ENCODE measurements around the gene GAPVD1.

Gene GAPVD1

DNA sequence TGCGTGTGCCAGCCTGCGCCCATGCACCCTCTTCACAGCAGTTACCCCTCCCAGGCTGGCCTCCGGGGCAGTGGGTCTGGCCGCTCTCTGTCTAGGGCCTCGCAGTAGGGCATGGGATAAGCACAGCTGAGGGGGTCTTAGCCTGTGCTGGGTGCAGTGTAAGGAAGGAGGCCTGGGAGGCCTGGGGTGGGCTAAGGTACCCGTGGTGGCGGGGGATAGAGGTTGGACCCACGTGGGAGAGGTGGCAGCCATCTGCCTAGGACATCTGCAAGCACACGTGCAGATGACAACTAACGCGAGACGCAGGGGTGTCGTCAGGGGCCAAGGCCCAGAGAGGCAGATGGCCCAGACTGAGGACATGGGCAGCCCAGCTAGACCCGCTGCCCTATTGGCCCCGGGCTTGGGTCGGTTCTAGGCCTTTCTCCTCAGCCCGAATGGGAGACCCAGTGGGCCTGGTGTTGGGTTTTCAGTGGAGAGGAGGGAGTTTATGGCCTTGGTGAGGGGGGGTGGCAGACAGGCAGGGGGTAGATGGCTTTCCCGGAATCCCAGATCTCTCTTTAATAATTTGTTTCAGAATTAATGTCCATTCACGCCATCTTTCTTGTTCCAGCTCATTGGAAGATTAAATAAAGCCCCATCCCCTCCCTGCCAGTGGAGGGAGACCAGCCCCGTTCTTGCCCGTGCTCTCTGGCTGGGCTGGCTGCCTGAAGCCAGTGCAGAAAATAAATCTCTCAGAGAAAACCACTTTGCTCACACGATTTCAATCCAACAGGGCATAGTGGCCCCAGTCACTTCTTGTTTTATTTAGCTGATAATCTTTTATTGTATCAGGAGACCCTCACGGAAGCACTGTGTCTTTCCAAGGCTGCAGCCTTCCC, 154.2 kb downstream of the GAPVD1 start:
- H3K4me3 ChIP-seq (ENCODE audit: low read length), result no peak overlapping the region
- H3K27ac ChIP-seq (ENCODE audit: low read length), result no peak overlapping the region
- TF ChIP-seq EZH2phosphoT487 (IDR thresholded peaks at IDR 0.05; ENCODE audit: low read depth), result no peak
- TF ChIP-seq, protein P1, sequence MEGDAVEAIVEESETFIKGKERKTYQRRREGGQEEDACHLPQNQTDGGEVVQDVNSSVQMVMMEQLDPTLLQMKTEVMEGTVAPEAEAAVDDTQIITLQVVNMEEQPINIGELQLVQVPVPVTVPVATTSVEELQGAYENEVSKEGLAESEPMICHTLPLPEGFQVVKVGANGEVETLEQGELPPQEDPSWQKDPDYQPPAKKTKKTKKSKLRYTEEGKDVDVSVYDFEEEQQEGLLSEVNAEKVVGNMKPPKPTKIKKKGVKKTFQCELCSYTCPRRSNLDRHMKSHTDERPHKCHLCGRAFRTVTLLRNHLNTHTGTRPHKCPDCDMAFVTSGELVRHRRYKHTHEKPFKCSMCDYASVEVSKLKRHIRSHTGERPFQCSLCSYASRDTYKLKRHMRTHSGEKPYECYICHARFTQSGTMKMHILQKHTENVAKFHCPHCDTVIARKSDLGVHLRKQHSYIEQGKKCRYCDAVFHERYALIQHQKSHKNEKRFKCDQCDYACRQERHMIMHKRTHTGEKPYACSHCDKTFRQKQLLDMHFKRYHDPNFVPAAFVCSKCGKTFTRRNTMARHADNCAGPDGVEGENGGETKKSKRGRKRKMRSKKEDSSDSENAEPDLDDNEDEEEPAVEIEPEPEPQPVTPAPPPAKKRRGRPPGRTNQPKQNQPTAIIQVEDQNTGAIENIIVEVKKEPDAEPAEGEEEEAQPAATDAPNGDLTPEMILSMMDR (IDR thresholded peaks at IDR 0.05; ENCODE audit: low read depth, low read length), result no peak
- H3K9me3 ChIP-seq (ENCODE audit: insufficient read depth, low read length), result no peaks in the 10 kb centered on the region
- H3K36me3 ChIP-seq (replicated peaks; ENCODE audit: low read depth, low read length), result no peaks in the 10 kb centered on the region
- no peaks in the 10 kb centered on the region for H4K20me1 ChIP-seq (ENCODE audit: insufficient read depth, low read length)
- no peak overlapping the region for H3K9ac ChIP-seq (ENCODE audit: low read length)
- H3K79me2 ChIP-seq (ENCODE audit: low read length), result peaks cover 4% of the 10 kb centered on the region; the same call in 1 of the 2 replicates
- H3K27me3 ChIP-seq (ENCODE audit: low read depth, low read length), result no peaks in the 10 kb centered on the region
- H3K4me1 ChIP-seq (ENCODE audit: low read length), result peaks cover 6% of the 10 kb centered on the region
- no peak overlapping the region for H2AFZ ChIP-seq (ENCODE audit: low read depth, low read length)
- no peak overlapping the region for H3K4me2 ChIP-seq (ENCODE audit: low read length)

DNA sequence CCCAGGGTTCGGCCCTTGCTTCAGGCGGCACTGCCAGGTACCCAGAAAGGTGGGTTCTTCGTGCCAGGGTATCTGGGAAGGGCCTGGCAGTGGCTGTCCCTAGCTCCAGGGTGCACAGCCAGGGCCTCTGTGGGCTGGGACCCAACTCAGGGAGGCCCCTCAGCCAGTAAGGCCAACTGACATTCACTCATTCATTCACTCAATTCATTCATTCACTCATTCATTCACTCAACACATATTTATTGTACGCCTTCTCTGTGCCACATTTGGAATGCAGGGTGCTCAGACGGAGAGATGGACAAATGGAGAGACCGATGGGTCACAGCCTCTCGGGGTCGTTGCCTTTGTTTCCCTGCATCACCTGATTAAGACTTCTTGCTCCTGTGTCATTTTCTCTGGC, 154.9 kb downstream of the GAPVD1 start:
- H3K9me3 ChIP-seq (ENCODE audit: insufficient read depth, low read length), result no peaks in the 10 kb centered on the region
- H3K4me1 ChIP-seq (ENCODE audit: low read length), result no peaks in the 10 kb centered on the region; the same call in 1 of the 2 replicates
- H4K20me1 ChIP-seq (ENCODE audit: insufficient read depth, low read length), result no peaks in the 10 kb centered on the region
- H3K79me2 ChIP-seq (ENCODE audit: low read length), result no peaks in the 10 kb centered on the region
- TF ChIP-seq, protein P1 (IDR thresholded peaks at IDR 0.05; ENCODE audit: low read depth, low read length), result no peak
- no peak for TF ChIP-seq EZH2phosphoT487 (IDR thresholded peaks at IDR 0.05; ENCODE audit: low read depth)
- H3K9ac ChIP-seq (ENCODE audit: low read length), result no peak overlapping the region
- H3K27me3 ChIP-seq (ENCODE audit: low read depth, low read length), result no peaks in the 10 kb centered on the region
- H3K4me2 ChIP-seq (ENCODE audit: low read length), result no peak overlapping the region
- no peak overlapping the region for H2AFZ ChIP-seq (ENCODE audit: low read depth, low read length)
- no peak overlapping the region for H3K27ac ChIP-seq (ENCODE audit: low read length)
- no peaks in the 10 kb centered on the region for H3K36me3 ChIP-seq (replicated peaks; ENCODE audit: low read depth, low read length)
- H3K4me3 ChIP-seq (ENCODE audit: low read length), result no peak overlapping the region
